Measurements from ENCODE around the gene SUMF1. TPM values are rescaled to one million over a fixed set of nuclear protein-coding genes. Genes with fewer than 3 reads are reported as not detected.

SUMF1 gene
- total RNA-seq, 3 donors from 2014 or later, result 29.3 to 38.3 (median 32.1) TPM

GRCh38 chr3:4425707-4426106, 41.4 kb downstream of the SUMF1 start:
- no peaks in the 10 kb centered on the region for H3K4me1 ChIP-seq (ENCODE audit: low read depth)
- no peak overlapping the region for H3K4me3 ChIP-seq
- DNase-seq (no peak), ATAC-seq (no peak)
- H3K36me3 ChIP-seq (ENCODE audit: low read depth), result no peaks in the 10 kb centered on the region
- no peaks in the 10 kb centered on the region for H3K9me3 ChIP-seq
- intact Hi-C loops (cut with DNase I, micrococcal nuclease), result no loop called here
- no peak for TF ChIP-seq CTCF (IDR thresholded peaks at IDR 0.05)

- no peaks in the 10 kb centered on the region for H3K4me1 ChIP-seq (ENCODE audit: low read depth)
- TF ChIP-seq CTCF (IDR thresholded peaks at IDR 0.05), result no peak
- no peak overlapping the region for H3K4me3 ChIP-seq
- DNase-seq, result no peak
- no peaks in the 10 kb centered on the region for H3K36me3 ChIP-seq (ENCODE audit: low read depth)
- no peaks in the 10 kb centered on the region for H3K9me3 ChIP-seq
- no peak for ATAC-seq
- intact Hi-C loops (cut with DNase I, micrococcal nuclease), result no loop called here
These were observed 42.0 kb downstream of the SUMF1 start for GRCh38 chr3:4425055-4425454.

DNA sequence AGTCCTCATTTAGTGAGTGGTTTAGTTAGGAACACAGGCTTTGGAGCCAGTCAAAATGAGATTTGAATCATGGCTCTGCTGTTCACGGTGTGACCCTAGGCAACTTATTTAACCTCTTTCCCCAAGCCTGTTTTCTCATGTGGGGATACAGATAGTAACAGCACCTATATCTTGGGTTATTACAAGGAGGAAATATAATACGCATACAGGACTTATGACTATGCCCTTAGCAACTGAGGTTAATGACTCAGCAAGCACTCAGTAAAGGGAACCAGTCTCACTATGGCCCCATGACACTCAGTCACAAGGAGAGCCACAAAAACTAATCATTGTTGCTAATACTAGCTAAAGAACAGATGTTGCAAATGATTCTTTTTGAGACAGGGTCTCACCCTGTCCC, 45.9 kb downstream of the SUMF1 start:
- DNase-seq (peak in 1 of 3 donors; percentile 19), ATAC-seq (peak; percentile 84)
- H3K4me1 ChIP-seq (ENCODE audit: low read depth), result no peaks in the 10 kb centered on the region
- H3K4me3 ChIP-seq, result no peak overlapping the region
- intact Hi-C loops (cut with DNase I, micrococcal nuclease), result no loop called here
- no peak for TF ChIP-seq CTCF (IDR thresholded peaks at IDR 0.05)
- no peaks in the 10 kb centered on the region for H3K9me3 ChIP-seq
- H3K36me3 ChIP-seq (ENCODE audit: low read depth), result no peaks in the 10 kb centered on the region

GRCh38 chr3:4419920-4420319, 47.1 kb downstream of the SUMF1 start:
- Histone ChIP-seq H3K4me1 (ENCODE audit: low read depth) (no peaks in the 10 kb centered on the region), H3K36me3 (ENCODE audit: low read depth) (no peaks in the 10 kb centered on the region), H3K4me3 (no peak overlapping the region), H3K9me3 (no peaks in the 10 kb centered on the region)
- DNase-seq (no peak), ATAC-seq (no peak)
- no peak for TF ChIP-seq CTCF (IDR thresholded peaks at IDR 0.05)
- intact Hi-C loops (cut with DNase I, micrococcal nuclease), result no loop called here

- no peaks in the 10 kb centered on the region for H3K36me3 ChIP-seq (ENCODE audit: low read depth)
- no peak for ATAC-seq
- no peak for TF ChIP-seq CTCF (IDR thresholded peaks at IDR 0.05)
- intact Hi-C loops (cut with DNase I, micrococcal nuclease), result no loop called here
- H3K4me3 ChIP-seq, result no peak overlapping the region
- no peaks in the 10 kb centered on the region for H3K9me3 ChIP-seq
- DNase-seq, result no peak
- no peaks in the 10 kb centered on the region for H3K4me1 ChIP-seq (ENCODE audit: low read depth)
These were observed 47.7 kb downstream of the SUMF1 start for GRCh38 chr3:4419386-4419785.

DNA sequence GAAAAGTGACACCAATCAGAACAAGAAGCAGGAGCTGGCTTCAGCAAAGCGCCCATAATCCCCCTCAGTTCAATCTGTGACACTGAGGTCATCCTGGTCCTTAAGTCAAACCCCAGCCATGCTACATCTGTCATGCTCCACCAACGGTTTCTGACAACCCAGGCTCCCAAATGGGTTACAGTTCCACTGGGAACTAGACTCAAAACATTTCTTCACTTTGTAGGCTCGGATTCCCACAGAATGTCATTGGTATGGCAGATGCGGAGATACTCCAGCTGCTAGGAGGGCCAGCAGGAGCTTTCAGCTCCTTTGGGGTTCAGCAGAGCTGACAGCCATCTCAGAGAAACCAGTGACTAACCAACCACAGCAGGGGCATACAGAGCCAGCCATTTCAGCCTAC, 48.9 kb downstream of the SUMF1 start:
- Histone ChIP-seq H3K9me3 (no peaks in the 10 kb centered on the region), H3K4me1 (ENCODE audit: low read depth) (no peaks in the 10 kb centered on the region), H3K4me3 (no peak overlapping the region), H3K36me3 (ENCODE audit: low read depth) (no peaks in the 10 kb centered on the region)
- DNase-seq (no peak), ATAC-seq (no peak)
- TF ChIP-seq CTCF (IDR thresholded peaks at IDR 0.05), result no peak
- intact Hi-C loops (cut with DNase I, micrococcal nuclease), result no loop called here
